ENCODE measurements around the gene SYCP2. TPM values are rescaled to one million over a fixed set of nuclear protein-coding genes. Genes with fewer than 3 reads are reported as not detected.

SYCP2 gene
- total RNA-seq, 4 donors from 2014 or later: 1.9 to 8.5 (median 5.9) TPM

- DNase-seq: no peak
- H3K27me3 ChIP-seq: no peaks in the 10 kb centered on the region
- TF ChIP-seq, protein P1, sequence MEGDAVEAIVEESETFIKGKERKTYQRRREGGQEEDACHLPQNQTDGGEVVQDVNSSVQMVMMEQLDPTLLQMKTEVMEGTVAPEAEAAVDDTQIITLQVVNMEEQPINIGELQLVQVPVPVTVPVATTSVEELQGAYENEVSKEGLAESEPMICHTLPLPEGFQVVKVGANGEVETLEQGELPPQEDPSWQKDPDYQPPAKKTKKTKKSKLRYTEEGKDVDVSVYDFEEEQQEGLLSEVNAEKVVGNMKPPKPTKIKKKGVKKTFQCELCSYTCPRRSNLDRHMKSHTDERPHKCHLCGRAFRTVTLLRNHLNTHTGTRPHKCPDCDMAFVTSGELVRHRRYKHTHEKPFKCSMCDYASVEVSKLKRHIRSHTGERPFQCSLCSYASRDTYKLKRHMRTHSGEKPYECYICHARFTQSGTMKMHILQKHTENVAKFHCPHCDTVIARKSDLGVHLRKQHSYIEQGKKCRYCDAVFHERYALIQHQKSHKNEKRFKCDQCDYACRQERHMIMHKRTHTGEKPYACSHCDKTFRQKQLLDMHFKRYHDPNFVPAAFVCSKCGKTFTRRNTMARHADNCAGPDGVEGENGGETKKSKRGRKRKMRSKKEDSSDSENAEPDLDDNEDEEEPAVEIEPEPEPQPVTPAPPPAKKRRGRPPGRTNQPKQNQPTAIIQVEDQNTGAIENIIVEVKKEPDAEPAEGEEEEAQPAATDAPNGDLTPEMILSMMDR (IDR thresholded peaks at IDR 0.05): no peak
- no peak for TF ChIP-seq POLR2A (IDR thresholded peaks at IDR 0.05)
- 74 to 79% methylated on average over 20 to 21 of the region's 21 CpGs for WGBS, 2 donors
- no peak overlapping the region for H3K27ac ChIP-seq
- H3K4me1 ChIP-seq: no peaks in the 10 kb centered on the region
- no peaks in the 10 kb centered on the region for H3K9me3 ChIP-seq
- no peak overlapping the region for H3K4me3 ChIP-seq (replicated peaks in 1 of 3)
- intact Hi-C loops (cut with DNase I): no loop called here
- no peaks in the 10 kb centered on the region for H3K36me3 ChIP-seq
Measured at GRCh38 chr20:59813948-59814839, 119.2 kb downstream of the SYCP2 start.

Small RNA genes lying within 50 kb of the gene (small RNA-seq; reads per million reads assigned to genes)
- gene RNU7-141P: not detected

Other genes starting within 250 kb of the SYCP2 start
- 10 to 100 TPM in 1 of 4 donors, 1 to 10 TPM in 3; 7.1 to 10.4 (median 7.6) TPM for gene PPP1R3D, start 6.7 kb upstream of the SYCP2 start, total RNA-seq
- gene FAM217B, start 6.8 kb upstream of the SYCP2 start, total RNA-seq: 10 to 100 TPM in 3 of 4 donors, 1 to 10 TPM in 1; 9.4 to 15.9 (median 12.9) TPM
- 1 to 10 TPM in 3 of 4 donors, under 1 TPM in 1; 0.56 to 2.5 (median 1.5) TPM for gene CDH26, start 24.8 kb upstream of the SYCP2 start, total RNA-seq